Measurements from ENCODE around the gene CEP164.

CEP164 gene

DNA sequence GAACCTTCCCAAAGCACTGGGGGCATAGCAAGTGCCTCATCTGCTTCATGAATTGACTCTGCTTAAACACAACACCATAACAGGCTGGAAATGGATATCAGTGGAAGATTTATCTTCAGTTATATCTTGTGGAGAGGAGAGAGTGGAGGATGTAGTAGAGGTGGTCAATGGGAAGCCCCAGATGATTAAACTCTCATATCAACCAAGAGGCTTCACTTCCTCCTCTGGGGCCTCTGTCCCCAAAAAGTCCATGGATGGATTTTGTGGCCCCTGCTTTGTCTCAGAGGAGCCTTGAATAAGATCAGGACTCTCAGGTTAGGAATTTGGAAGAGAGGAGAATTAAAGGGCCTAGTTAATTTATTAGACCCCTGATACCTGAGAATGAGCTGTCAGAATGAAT is 106.1 kb downstream of the CEP164 start:
- Histone ChIP-seq H3K27ac (ENCODE audit: low read length, poor library complexity, severe bottlenecking) (no peak overlapping the region), H4K8ac (ENCODE audit: low read length) (no peak overlapping the region), H2BK12ac (ENCODE audit: low read length in 2 of 2) (no peak overlapping the region), H2AK5ac (ENCODE audit: low read length, severe bottlenecking) (no peak overlapping the region), H2BK5ac (ENCODE audit: low read depth, low read length, poor library complexity, severe bottlenecking) (no peak overlapping the region), H2BK15ac (ENCODE audit: low read depth, poor library complexity, severe bottlenecking) (no peak overlapping the region), H3K36me3 (ENCODE audit: control insufficient read depth in 1 of 2, insufficient read depth in 2 of 2, low read depth in 1 of 2, low read length in 2 of 2) (peaks cover 0 to 9% of the 10 kb centered on the region in 2 experiments), H3K4me3 (ENCODE audit: insufficient read depth in 1 of 2, low read depth in 1 of 2, low read length in 2 of 2) (no peak overlapping the region), H3K14ac (ENCODE audit: low read length in 2 of 2) (no peak overlapping the region), H3K9me3 (ENCODE audit: control insufficient read depth, low read length) (peaks cover 2% of the 10 kb centered on the region), H2AFZ (ENCODE audit: low read depth, low read length) (no peak overlapping the region), H2BK120ac (ENCODE audit: low read depth, low read length) (no peak overlapping the region), H4K91ac (ENCODE audit: low read length) (no peak overlapping the region), H3K9ac (ENCODE audit: low read length) (no peak overlapping the region), H3K4ac (ENCODE audit: low read depth in 1 of 2, low read length in 2 of 2) (no peak overlapping the region), H3K4me1 (ENCODE audit: control insufficient read depth, insufficient read depth, low read depth, low read length) (no peaks in the 10 kb centered on the region), H3K23ac (ENCODE audit: low read length in 2 of 2) (no peak overlapping the region), H3K27me3 (ENCODE audit: control insufficient read depth in 1 of 2, insufficient read depth in 1 of 2, low read length in 2 of 2) (peaks cover 50 to 60% of the 10 kb centered on the region in 2 experiments), H3K18ac (ENCODE audit: low read depth in 1 of 2, low read length in 2 of 2) (no peak overlapping the region), H3K79me1 (replicated peaks; ENCODE audit: low read length, poor library complexity, severe bottlenecking) (no peaks in the 10 kb centered on the region), H3K4me2 (ENCODE audit: low read length, poor library complexity, severe bottlenecking) (no peak overlapping the region)
- no peak for DNase-seq

DNA sequence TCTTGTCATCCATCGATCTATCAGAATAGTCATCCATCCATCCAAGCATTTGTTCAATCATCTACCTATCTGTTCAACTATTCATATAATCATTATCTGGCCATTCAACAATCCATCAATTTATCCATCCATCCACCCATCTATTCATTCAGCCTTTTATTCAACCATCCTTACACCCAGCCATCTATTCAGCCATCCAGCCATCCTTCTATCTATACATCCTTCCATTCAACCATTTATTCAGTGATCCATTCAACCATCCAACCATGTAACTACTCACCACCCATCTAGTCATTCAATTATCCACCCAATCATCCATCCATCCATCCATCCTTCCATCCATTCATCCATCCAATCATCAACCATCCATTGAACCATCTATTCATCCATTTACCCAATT is 106.8 kb downstream of the CEP164 start:
- no peaks in the 10 kb centered on the region for H3K4me1 ChIP-seq (ENCODE audit: control insufficient read depth, insufficient read depth, low read depth, low read length)
- H2BK12ac ChIP-seq (ENCODE audit: low read length in 2 of 2): no peak overlapping the region
- H4K8ac ChIP-seq (ENCODE audit: low read length): no peak overlapping the region
- no peak overlapping the region for H3K9ac ChIP-seq (ENCODE audit: low read length)
- no peak overlapping the region for H2BK5ac ChIP-seq (ENCODE audit: low read depth, low read length, poor library complexity, severe bottlenecking)
- peaks cover 0 to 9% of the 10 kb centered on the region in 2 experiments for H3K36me3 ChIP-seq (ENCODE audit: control insufficient read depth in 1 of 2, insufficient read depth in 2 of 2, low read depth in 1 of 2, low read length in 2 of 2)
- WGBS: 83% methylated on average over 1 of the region's 1 CpG
- H3K9me3 ChIP-seq (ENCODE audit: control insufficient read depth, low read length): peaks cover 2% of the 10 kb centered on the region
- H2AK5ac ChIP-seq (ENCODE audit: low read length, severe bottlenecking): no peak overlapping the region
- no peak overlapping the region for H3K27ac ChIP-seq (ENCODE audit: low read length, poor library complexity, severe bottlenecking)
- no peak overlapping the region for H3K18ac ChIP-seq (ENCODE audit: low read depth in 1 of 2, low read length in 2 of 2)
- no peak overlapping the region for H3K14ac ChIP-seq (ENCODE audit: low read length in 2 of 2)
- H3K79me1 ChIP-seq (replicated peaks; ENCODE audit: low read length, poor library complexity, severe bottlenecking): no peaks in the 10 kb centered on the region
- DNase-seq: no peak
- no peak overlapping the region for H3K4me2 ChIP-seq (ENCODE audit: low read length, poor library complexity, severe bottlenecking)
- no peak overlapping the region for H4K91ac ChIP-seq (ENCODE audit: low read length)
- H3K4me3 ChIP-seq (ENCODE audit: insufficient read depth in 1 of 2, low read depth in 1 of 2, low read length in 2 of 2): no peak overlapping the region
- H2BK120ac ChIP-seq (ENCODE audit: low read depth, low read length): no peak overlapping the region
- no peak overlapping the region for H2BK15ac ChIP-seq (ENCODE audit: low read depth, poor library complexity, severe bottlenecking)
- no peak overlapping the region for H2AFZ ChIP-seq (ENCODE audit: low read depth, low read length)
- H3K23ac ChIP-seq (ENCODE audit: low read length in 2 of 2): no peak overlapping the region
- no peak overlapping the region for H3K4ac ChIP-seq (ENCODE audit: low read depth in 1 of 2, low read length in 2 of 2)
- peaks cover 57 to 61% of the 10 kb centered on the region in 2 experiments for H3K27me3 ChIP-seq (ENCODE audit: control insufficient read depth in 1 of 2, insufficient read depth in 1 of 2, low read length in 2 of 2)

DNA sequence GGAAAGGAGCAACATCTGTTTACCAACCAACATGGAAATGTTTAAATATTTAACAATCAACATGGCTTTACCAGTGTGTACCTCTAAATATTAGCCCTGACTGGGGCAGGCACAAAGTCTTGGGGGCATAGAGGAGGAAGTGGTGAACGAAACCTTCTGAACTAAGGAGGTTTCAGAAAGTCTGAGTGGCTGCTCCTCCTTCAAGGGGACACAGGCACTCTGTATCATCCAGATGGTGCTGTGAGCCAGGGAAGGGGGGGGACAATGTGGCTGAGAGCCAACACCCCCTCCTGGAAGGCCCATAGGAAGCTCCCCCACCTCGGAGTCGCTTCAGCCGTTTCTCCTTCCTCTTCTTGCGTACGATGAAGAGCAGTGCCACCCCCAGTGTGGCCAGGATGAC is 107.7 kb downstream of the CEP164 start:
- H3K4me2 ChIP-seq (ENCODE audit: low read length, poor library complexity, severe bottlenecking): no peak overlapping the region
- no peaks in the 10 kb centered on the region for H3K4me1 ChIP-seq (ENCODE audit: control insufficient read depth, insufficient read depth, low read depth, low read length)
- no peak overlapping the region for H3K4me3 ChIP-seq (ENCODE audit: insufficient read depth in 1 of 2, low read depth in 1 of 2, low read length in 2 of 2)
- no peak overlapping the region for H2BK5ac ChIP-seq (ENCODE audit: low read depth, low read length, poor library complexity, severe bottlenecking)
- DNase-seq: no peak
- H3K9me3 ChIP-seq (ENCODE audit: control insufficient read depth, low read length): peaks cover 2% of the 10 kb centered on the region
- peaks cover 0 to 9% of the 10 kb centered on the region in 2 experiments for H3K36me3 ChIP-seq (ENCODE audit: control insufficient read depth in 1 of 2, insufficient read depth in 2 of 2, low read depth in 1 of 2, low read length in 2 of 2)
- no peak overlapping the region for H2BK12ac ChIP-seq (ENCODE audit: low read length in 2 of 2)
- H3K18ac ChIP-seq (ENCODE audit: low read depth in 1 of 2, low read length in 2 of 2): no peak overlapping the region
- H3K27ac ChIP-seq (ENCODE audit: low read length, poor library complexity, severe bottlenecking): no peak overlapping the region
- no peak overlapping the region for H3K9ac ChIP-seq (ENCODE audit: low read length)
- peaks cover 63 to 65% of the 10 kb centered on the region in 2 experiments for H3K27me3 ChIP-seq (ENCODE audit: control insufficient read depth in 1 of 2, insufficient read depth in 1 of 2, low read length in 2 of 2)
- H2AFZ ChIP-seq (ENCODE audit: low read depth, low read length): no peak overlapping the region
- H4K8ac ChIP-seq (ENCODE audit: low read length): no peak overlapping the region
- no peak overlapping the region for H2AK5ac ChIP-seq (ENCODE audit: low read length, severe bottlenecking)
- no peak overlapping the region for H2BK120ac ChIP-seq (ENCODE audit: low read depth, low read length)
- H3K79me1 ChIP-seq (replicated peaks; ENCODE audit: low read length, poor library complexity, severe bottlenecking): no peaks in the 10 kb centered on the region
- 68% methylated on average over 4 of the region's 6 CpGs for WGBS
- H2BK15ac ChIP-seq (ENCODE audit: low read depth, poor library complexity, severe bottlenecking): no peak overlapping the region
- H3K4ac ChIP-seq (ENCODE audit: low read depth in 1 of 2, low read length in 2 of 2): no peak overlapping the region
- no peak overlapping the region for H3K14ac ChIP-seq (ENCODE audit: low read length in 2 of 2)
- H3K23ac ChIP-seq (ENCODE audit: low read length in 2 of 2): no peak overlapping the region
- H4K91ac ChIP-seq (ENCODE audit: low read length): no peak overlapping the region

DNA sequence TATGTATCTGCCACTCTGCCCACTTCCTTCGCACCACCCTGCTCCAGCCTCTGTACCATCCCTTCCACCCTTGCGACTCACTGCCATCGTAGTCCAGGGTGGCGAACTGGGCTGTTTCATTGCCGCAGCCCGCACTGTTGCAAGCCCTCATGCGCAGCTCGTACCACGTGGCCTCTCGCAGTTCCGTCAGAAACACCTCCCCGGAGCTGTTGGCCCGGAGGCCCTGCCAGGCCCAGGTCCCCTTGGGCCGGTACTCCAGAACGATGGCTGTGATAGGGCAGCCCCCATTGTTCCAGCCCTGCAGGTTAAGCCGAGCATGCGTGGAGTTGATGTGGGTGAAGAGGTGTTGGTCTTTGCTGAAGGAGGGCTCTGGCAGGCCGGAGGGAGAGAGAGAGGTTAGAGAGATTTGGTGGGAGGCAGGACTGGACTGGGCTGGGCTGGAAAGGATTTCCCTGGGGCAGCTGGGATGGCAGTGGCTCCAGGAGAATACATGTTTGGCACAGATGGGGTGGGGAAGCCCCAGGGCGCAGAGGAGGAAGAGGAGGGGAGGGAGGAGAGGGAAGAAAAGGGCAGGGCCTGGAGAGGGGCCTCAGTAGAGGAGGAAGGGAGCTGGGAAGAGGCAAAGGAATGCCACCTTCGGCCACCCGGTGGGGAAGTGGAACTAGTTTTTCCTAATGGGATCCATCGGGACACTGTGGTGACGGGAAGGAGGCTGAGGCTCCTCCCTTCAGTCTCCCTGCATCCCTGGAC is 109.6 kb downstream of the CEP164 start:
- H3K4me2 ChIP-seq (ENCODE audit: low read length, poor library complexity, severe bottlenecking): no peak overlapping the region
- H3K79me1 ChIP-seq (replicated peaks; ENCODE audit: low read length, poor library complexity, severe bottlenecking): no peaks in the 10 kb centered on the region
- no peak overlapping the region for H3K4me3 ChIP-seq (ENCODE audit: insufficient read depth in 1 of 2, low read depth in 1 of 2, low read length in 2 of 2)
- no peak overlapping the region for H3K14ac ChIP-seq (ENCODE audit: low read length in 2 of 2)
- no peak overlapping the region for H4K91ac ChIP-seq (ENCODE audit: low read length)
- no peak overlapping the region for H2BK5ac ChIP-seq (ENCODE audit: low read depth, low read length, poor library complexity, severe bottlenecking)
- peaks cover 0 to 3% of the 10 kb centered on the region in 2 experiments for H3K36me3 ChIP-seq (ENCODE audit: control insufficient read depth in 1 of 2, insufficient read depth in 2 of 2, low read depth in 1 of 2, low read length in 2 of 2)
- no peak overlapping the region for H2AFZ ChIP-seq (ENCODE audit: low read depth, low read length)
- H2AK5ac ChIP-seq (ENCODE audit: low read length, severe bottlenecking): no peak overlapping the region
- no peak overlapping the region for H2BK15ac ChIP-seq (ENCODE audit: low read depth, poor library complexity, severe bottlenecking)
- 78% methylated on average over 23 of the region's 23 CpGs for WGBS
- H3K18ac ChIP-seq (ENCODE audit: low read depth in 1 of 2, low read length in 2 of 2): no peak overlapping the region
- H2BK12ac ChIP-seq (ENCODE audit: low read length in 2 of 2): no peak overlapping the region
- H3K9ac ChIP-seq (ENCODE audit: low read length): no peak overlapping the region
- no peak overlapping the region for H3K27ac ChIP-seq (ENCODE audit: low read length, poor library complexity, severe bottlenecking)
- no peak overlapping the region for H2BK120ac ChIP-seq (ENCODE audit: low read depth, low read length)
- H3K23ac ChIP-seq (ENCODE audit: low read length in 2 of 2): no peak overlapping the region
- H3K4me1 ChIP-seq (ENCODE audit: control insufficient read depth, insufficient read depth, low read depth, low read length): no peaks in the 10 kb centered on the region
- no peak overlapping the region for H4K8ac ChIP-seq (ENCODE audit: low read length)
- DNase-seq: no peak
- H3K9me3 ChIP-seq (ENCODE audit: control insufficient read depth, low read length): peaks cover 2% of the 10 kb centered on the region
- peaks cover 55 to 65% of the 10 kb centered on the region in 2 experiments for H3K27me3 ChIP-seq (ENCODE audit: control insufficient read depth in 1 of 2, insufficient read depth in 1 of 2, low read length in 2 of 2)
- H3K4ac ChIP-seq (ENCODE audit: low read depth in 1 of 2, low read length in 2 of 2): no peak overlapping the region

Data from mesenchymal stem cell (in vitro differentiated cells and primary cell).